ENCODE data around the gene SLC38A9. TPM values are rescaled to one million over a fixed set of nuclear protein-coding genes. Genes with fewer than 3 reads are reported as not detected.
A peak's percentile ranks its signal among the peaks of the same experiment; 100 is the strongest.

The SLC38A9 gene
- total RNA-seq, 1 experiment from 2014 or later, result 27.0 TPM

GRCh38 chr5:55638051-55638450 lies 74.1 kb downstream of the SLC38A9 start (continued):
- TF ChIP-seq, protein P1, sequence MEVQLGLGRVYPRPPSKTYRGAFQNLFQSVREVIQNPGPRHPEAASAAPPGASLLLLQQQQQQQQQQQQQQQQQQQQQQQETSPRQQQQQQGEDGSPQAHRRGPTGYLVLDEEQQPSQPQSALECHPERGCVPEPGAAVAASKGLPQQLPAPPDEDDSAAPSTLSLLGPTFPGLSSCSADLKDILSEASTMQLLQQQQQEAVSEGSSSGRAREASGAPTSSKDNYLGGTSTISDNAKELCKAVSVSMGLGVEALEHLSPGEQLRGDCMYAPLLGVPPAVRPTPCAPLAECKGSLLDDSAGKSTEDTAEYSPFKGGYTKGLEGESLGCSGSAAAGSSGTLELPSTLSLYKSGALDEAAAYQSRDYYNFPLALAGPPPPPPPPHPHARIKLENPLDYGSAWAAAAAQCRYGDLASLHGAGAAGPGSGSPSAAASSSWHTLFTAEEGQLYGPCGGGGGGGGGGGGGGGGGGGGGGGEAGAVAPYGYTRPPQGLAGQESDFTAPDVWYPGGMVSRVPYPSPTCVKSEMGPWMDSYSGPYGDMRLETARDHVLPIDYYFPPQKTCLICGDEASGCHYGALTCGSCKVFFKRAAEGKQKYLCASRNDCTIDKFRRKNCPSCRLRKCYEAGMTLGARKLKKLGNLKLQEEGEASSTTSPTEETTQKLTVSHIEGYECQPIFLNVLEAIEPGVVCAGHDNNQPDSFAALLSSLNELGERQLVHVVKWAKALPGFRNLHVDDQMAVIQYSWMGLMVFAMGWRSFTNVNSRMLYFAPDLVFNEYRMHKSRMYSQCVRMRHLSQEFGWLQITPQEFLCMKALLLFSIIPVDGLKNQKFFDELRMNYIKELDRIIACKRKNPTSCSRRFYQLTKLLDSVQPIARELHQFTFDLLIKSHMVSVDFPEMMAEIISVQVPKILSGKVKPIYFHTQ (CRISPR knock-in tag; IDR thresholded peaks at IDR 0.05), result no peak

- ATAC-seq (peak; percentile 66), DNase-seq (ENCODE audit: low spot score) (no peak)
- CTCF ChIA-PET, result interaction anchor here (0.9 to 1.4 kb wide), 3 partner anchors 55 to 413 kb away, joined by 3 to 6 read pairs (median 5); no protein-coding TSS in a partner anchor
- H3K27ac Mint-ChIP-seq, result peak overlapping the region; percentile 24; the same call in 1 of the 2 replicates
- peaks cover 2% of the 10 kb centered on the region for H3K36me3 Mint-ChIP-seq
- H3K4me1 Mint-ChIP-seq, result peaks cover 24% of the 10 kb centered on the region
- TF ChIP-seq ERG (CRISPR knock-in tag; IDR thresholded peaks at IDR 0.05) (no peak), NFYB (CRISPR knock-in tag; conservative IDR thresholded peaks at IDR 0.05; ENCODE audit: low read depth) (no peak), SOX15 (CRISPR knock-in tag; IDR thresholded peaks at IDR 0.05) (no peak), ZNF317 (CRISPR knock-in tag; IDR thresholded peaks at IDR 0.05; ENCODE audit: borderline replicate concordance, low read depth) (no peak), USF2 (CRISPR knock-in tag; IDR thresholded peaks at IDR 0.05) (no peak), GABPB1 (CRISPR knock-in tag; IDR thresholded peaks at IDR 0.05) (no peak), AFF4 (CRISPR knock-in tag; IDR thresholded peaks at IDR 0.05; ENCODE audit: borderline replicate concordance) (no peak), SMAD3 (CRISPR knock-in tag; IDR thresholded peaks at IDR 0.05; ENCODE audit: borderline replicate concordance) (no peak), ATF6 (CRISPR knock-in tag; IDR thresholded peaks at IDR 0.05) (no peak), CBFB (CRISPR knock-in tag; IDR thresholded peaks at IDR 0.05; ENCODE audit: low read depth) (no peak), USF1 (CRISPR knock-in tag; IDR thresholded peaks at IDR 0.05) (no peak), MYBL2 (CRISPR knock-in tag; IDR thresholded peaks at IDR 0.05) (no peak), FOXJ3 (CRISPR knock-in tag; IDR thresholded peaks at IDR 0.05; ENCODE audit: borderline replicate concordance) (no peak)
- TF ChIP-seq, protein P2, sequence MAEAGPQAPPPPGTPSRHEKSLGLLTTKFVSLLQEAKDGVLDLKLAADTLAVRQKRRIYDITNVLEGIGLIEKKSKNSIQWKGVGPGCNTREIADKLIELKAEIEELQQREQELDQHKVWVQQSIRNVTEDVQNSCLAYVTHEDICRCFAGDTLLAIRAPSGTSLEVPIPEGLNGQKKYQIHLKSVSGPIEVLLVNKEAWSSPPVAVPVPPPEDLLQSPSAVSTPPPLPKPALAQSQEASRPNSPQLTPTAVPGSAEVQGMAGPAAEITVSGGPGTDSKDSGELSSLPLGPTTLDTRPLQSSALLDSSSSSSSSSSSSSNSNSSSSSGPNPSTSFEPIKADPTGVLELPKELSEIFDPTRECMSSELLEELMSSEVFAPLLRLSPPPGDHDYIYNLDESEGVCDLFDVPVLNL (CRISPR knock-in tag; IDR thresholded peaks at IDR 0.05; ENCODE audit: borderline replicate concordance, low read depth), result no peak
- TF ChIP-seq, protein P3, sequence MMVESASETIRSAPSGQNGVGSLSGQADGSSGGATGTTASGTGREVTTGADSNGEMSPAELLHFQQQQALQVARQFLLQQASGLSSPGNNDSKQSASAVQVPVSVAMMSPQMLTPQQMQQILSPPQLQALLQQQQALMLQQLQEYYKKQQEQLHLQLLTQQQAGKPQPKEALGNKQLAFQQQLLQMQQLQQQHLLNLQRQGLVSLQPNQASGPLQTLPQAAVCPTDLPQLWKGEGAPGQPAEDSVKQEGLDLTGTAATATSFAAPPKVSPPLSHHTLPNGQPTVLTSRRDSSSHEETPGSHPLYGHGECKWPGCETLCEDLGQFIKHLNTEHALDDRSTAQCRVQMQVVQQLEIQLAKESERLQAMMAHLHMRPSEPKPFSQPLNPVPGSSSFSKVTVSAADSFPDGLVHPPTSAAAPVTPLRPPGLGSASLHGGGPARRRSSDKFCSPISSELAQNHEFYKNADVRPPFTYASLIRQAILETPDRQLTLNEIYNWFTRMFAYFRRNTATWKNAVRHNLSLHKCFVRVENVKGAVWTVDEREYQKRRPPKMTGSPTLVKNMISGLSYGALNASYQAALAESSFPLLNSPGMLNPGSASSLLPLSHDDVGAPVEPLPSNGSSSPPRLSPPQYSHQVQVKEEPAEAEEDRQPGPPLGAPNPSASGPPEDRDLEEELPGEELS (CRISPR knock-in tag; IDR thresholded peaks at IDR 0.05), result no peak
- no peaks in the 10 kb centered on the region for H3K27me3 Mint-ChIP-seq (ENCODE audit: low read depth)
- H3K4me3 Mint-ChIP-seq, result no peak overlapping the region
- POLR2A ChIA-PET, result no interaction called here
- H3K9me3 Mint-ChIP-seq, result no peaks in the 10 kb centered on the region
Measured at GRCh38 chr5:55636683-55637082, 75.4 kb downstream of the SLC38A9 start.

Data from WTC11 (cell line).